ENCODE data around the gene TBXAS1.

The TBXAS1 gene

DNA sequence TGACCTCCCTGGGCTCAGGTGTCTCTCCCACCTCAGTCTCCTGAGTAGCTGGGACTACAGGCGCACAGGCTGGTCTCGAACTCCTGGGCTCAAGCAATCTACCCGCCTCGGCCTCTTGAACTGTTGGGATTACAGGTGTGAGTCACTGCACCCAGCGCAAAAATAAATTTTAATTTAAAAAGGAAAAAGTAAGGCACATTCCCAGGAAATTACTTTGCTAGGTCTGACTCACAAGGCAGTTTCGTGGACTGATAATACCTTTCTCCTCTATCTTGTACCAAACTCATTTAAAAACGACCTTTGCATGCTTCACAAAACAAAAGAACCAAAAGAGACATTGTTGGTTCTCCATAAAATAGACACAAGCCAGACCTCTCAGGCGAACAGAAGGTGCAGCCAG lies 204.0 kb downstream of the TBXAS1 start:
- TF ChIP-seq, protein P1, sequence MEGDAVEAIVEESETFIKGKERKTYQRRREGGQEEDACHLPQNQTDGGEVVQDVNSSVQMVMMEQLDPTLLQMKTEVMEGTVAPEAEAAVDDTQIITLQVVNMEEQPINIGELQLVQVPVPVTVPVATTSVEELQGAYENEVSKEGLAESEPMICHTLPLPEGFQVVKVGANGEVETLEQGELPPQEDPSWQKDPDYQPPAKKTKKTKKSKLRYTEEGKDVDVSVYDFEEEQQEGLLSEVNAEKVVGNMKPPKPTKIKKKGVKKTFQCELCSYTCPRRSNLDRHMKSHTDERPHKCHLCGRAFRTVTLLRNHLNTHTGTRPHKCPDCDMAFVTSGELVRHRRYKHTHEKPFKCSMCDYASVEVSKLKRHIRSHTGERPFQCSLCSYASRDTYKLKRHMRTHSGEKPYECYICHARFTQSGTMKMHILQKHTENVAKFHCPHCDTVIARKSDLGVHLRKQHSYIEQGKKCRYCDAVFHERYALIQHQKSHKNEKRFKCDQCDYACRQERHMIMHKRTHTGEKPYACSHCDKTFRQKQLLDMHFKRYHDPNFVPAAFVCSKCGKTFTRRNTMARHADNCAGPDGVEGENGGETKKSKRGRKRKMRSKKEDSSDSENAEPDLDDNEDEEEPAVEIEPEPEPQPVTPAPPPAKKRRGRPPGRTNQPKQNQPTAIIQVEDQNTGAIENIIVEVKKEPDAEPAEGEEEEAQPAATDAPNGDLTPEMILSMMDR (IDR thresholded peaks at IDR 0.05; ENCODE audit: low read depth, low read length, missing control alignments), result no peak
- no peak for DNase-seq (ENCODE audit: low read depth)
- in situ Hi-C loops (cut with HindIII; ENCODE audit: low sequenced_read_pairs), result no loop called here
- H3K4me3 ChIP-seq (ENCODE audit: low read depth, low read length), result no peak overlapping the region

DNA sequence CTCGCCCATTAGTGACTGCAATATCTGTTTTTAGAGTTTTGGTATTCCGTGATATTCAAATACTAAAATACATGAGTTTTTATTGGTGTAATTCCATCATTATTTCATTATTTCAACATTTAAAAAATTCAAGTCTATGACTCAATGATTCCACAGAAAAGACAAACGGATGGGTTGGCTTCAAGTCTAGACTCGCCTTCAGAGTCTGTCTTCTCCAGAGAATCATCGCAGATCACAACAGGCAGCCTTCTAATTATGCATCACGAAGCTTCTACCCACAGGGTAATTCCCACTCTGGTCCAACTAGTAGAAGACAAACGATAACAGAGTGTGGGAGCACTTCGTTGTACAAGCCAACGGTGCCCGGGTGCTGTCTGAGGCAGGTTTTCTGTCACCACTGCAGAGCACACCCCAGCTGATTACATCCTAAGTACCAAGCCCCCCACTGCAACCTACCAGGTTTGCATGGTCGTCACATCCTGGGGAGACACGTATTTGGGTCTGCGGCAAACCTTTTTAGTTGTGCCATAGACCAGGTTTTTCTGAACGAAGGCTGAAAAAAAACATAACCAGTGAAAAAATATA lies 204.8 kb downstream of the TBXAS1 start:
- no peak for DNase-seq (ENCODE audit: low read depth)
- no peak overlapping the region for H3K4me3 ChIP-seq (ENCODE audit: low read depth, low read length)
- TF ChIP-seq, protein P1 (IDR thresholded peaks at IDR 0.05; ENCODE audit: low read depth, low read length, missing control alignments), result no peak
- in situ Hi-C loops (cut with HindIII; ENCODE audit: low sequenced_read_pairs), result no loop called here

DNA sequence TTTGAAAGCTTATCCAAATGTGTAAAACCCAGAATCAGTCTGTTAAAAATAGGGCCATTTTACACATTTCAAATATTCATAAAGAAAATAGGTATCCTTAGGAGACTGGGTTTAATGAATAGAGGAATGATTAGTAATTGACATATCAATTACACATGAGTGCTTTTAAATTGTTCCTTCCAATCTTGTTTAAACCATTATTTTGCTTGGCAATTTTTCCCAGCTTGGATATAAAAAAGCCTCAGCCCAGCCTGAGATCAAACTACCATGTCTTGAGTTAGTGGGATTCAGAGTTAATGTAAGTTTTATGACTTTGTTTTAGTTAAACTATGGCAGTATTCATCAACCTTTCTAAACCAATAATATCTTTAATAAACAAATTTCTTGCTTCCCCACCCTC lies 205.4 kb downstream of the TBXAS1 start:
- in situ Hi-C loops (cut with HindIII; ENCODE audit: low sequenced_read_pairs), result no loop called here
- TF ChIP-seq, protein P1 (IDR thresholded peaks at IDR 0.05; ENCODE audit: low read depth, low read length, missing control alignments), result no peak
- DNase-seq (ENCODE audit: low read depth), result no peak
- H3K4me3 ChIP-seq (ENCODE audit: low read depth, low read length), result no peak overlapping the region

DNA sequence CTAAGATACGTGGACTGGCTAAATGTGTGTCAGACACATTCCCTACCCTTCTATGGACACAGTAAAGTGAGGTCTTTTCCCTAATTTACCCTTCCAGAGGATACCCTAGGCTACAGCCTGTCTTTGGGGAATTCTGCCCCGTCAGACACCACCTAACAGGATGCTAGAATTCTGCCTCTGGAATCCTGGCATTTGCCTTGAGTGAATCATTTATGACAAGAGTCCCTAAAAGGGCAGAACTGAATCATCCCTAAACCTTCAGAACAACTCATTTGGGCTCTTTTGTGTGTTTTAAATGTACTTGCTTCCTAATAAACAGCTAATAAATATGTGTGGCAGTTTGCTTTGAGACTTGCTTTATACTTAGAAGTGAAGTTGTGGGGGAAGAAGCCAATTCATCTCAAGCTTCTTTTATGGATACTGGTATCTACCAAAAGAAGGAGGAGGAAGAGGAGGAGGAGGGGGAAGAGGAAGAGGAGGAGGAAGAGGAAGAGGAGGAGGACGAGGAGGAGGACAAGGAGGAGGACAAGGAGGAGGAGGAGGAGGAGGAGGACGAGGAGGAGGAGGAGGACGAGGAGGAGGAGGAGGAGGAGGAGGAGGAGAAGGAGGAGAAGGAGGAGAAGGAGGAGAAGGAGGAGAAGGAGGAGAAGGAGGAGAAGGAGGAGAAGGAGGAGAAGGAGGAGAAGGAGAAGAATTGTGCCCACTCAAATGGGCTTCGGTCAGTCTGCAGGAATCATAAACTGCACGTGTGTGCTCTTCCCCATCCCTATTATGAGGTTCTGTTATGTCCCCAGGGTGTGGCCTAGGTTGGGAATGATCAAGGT lies 206.5 kb downstream of the TBXAS1 start:
- no peak overlapping the region for H3K4me3 ChIP-seq (ENCODE audit: low read depth, low read length)

DNA sequence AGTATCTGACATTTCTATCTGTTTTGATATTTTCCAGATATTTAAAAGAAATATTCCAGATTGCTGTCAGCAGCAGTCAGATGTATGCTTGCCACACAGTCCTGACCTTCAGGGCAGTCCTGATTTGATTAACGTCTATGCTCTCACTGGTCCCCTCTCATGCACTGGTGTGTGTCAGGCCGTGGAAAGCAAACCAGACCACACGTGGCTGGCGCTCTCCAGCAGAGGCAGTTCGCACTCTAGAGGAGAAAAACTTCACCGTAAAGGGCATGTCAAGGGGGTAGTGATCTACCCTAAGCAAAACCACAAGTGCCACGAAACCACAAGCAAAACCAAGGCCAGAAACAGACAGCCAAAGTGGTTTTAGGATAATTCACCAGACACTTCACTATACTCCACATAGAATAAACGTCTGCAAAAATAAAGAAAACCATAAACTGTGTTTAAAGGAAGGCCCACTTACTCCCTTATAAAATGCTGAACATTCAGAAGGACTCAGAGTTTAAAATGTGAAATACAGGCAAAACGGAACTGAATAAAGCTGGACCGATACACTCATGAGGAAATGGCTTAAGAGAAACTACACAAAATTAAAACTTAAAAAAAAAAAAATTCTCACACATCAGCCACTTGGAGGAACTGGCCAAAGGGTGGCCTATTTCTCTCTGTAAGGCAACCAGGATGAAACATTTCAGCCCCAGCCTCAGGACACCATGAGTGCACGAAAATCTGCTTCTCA lies 207.3 kb downstream of the TBXAS1 start:
- H3K4me3 ChIP-seq (ENCODE audit: low read depth, low read length), result no peak overlapping the region
- TF ChIP-seq, protein P1 (IDR thresholded peaks at IDR 0.05; ENCODE audit: low read depth, low read length, missing control alignments), result no peak
- in situ Hi-C loops (cut with HindIII; ENCODE audit: low sequenced_read_pairs), result no loop called here
- no peak for DNase-seq (ENCODE audit: low read depth)

More for the DNA sequence above, 206.5 kb downstream of the TBXAS1 start:
- no peak for DNase-seq (ENCODE audit: low read depth)
- in situ Hi-C loops (cut with HindIII; ENCODE audit: low sequenced_read_pairs), result no loop called here
- TF ChIP-seq, protein P1 (IDR thresholded peaks at IDR 0.05; ENCODE audit: low read depth, low read length, missing control alignments), result no peak

DNA sequence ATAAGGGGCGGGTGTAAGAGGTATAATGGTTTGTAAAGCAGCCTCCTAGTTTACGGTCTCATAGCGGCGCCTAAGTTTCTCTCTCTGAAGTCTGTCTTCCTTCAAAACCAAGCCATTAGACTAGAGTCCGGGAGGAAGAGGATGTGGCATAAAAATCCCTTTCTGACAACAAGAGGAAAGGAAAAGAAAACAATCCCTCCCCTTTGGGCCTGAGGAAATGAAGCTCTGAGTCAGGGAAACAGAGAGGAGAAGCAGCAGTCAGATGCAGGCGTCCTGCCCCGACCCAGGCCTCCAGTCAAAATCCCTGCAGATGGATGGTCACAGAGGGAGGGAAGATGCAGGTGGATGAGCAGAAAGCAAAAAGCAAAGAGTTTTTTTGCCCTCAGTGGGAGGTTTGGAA lies 210.0 kb downstream of the TBXAS1 start:
- in situ Hi-C loops (cut with HindIII; ENCODE audit: low sequenced_read_pairs), result no loop called here
- DNase-seq (ENCODE audit: low read depth), result no peak
- TF ChIP-seq, protein P1 (IDR thresholded peaks at IDR 0.05; ENCODE audit: low read depth, low read length, missing control alignments), result no peak
- H3K4me3 ChIP-seq (ENCODE audit: low read depth, low read length), result no peak overlapping the region
